ENCODE results near the gene CHAF1B.

The CHAF1B gene

GRCh38 chr21:36422279-36423098 lies 37.3 kb downstream of the CHAF1B start:
- TF ChIP-seq JUND (IDR thresholded peaks at IDR 0.05; ENCODE audit: low read depth): no peak
- in situ Hi-C loops (cut with HindIII; ENCODE audit: low pct_unique_long_range_greater_than_20kb, low sequenced_read_pairs): no loop called here
- DNase-seq (ENCODE audit: low read depth in 1 of 2, low spot score in 1 of 2): peak; percentile 55 to 80

GRCh38 chr21:36423771-36424433 lies 38.7 kb downstream of the CHAF1B start:
- no peak for TF ChIP-seq JUND (IDR thresholded peaks at IDR 0.05; ENCODE audit: low read depth)
- in situ Hi-C loops (cut with HindIII; ENCODE audit: low pct_unique_long_range_greater_than_20kb, low sequenced_read_pairs): no loop called here

GRCh38 chr21:36424592-36424991 lies 39.4 kb downstream of the CHAF1B start:
- DNase-seq (ENCODE audit: low read depth in 1 of 2, low spot score in 1 of 2): no peak
- in situ Hi-C loops (cut with HindIII; ENCODE audit: low pct_unique_long_range_greater_than_20kb, low sequenced_read_pairs): no loop called here
- TF ChIP-seq JUND (IDR thresholded peaks at IDR 0.05; ENCODE audit: low read depth): no peak

More at GRCh38 chr21:36423771-36424433, 38.7 kb downstream of the CHAF1B start:
- DNase-seq (ENCODE audit: low read depth in 1 of 2, low spot score in 1 of 2): no peak

- no peak for DNase-seq (ENCODE audit: low read depth in 1 of 2, low spot score in 1 of 2)
- in situ Hi-C loops (cut with HindIII; ENCODE audit: low pct_unique_long_range_greater_than_20kb, low sequenced_read_pairs): no loop called here
- TF ChIP-seq JUND (IDR thresholded peaks at IDR 0.05; ENCODE audit: low read depth): no peak
These were observed 40.1 kb downstream of the CHAF1B start for GRCh38 chr21:36425286-36425685.

- TF ChIP-seq JUND (IDR thresholded peaks at IDR 0.05; ENCODE audit: low read depth): no peak
- no peak for DNase-seq (ENCODE audit: low read depth in 1 of 2, low spot score in 1 of 2)
- in situ Hi-C loops (cut with HindIII; ENCODE audit: low pct_unique_long_range_greater_than_20kb, low sequenced_read_pairs): no loop called here
These were observed 42.3 kb downstream of the CHAF1B start for GRCh38 chr21:36427502-36427901.

GRCh38 chr21:36428761-36429432 lies 43.7 kb downstream of the CHAF1B start:
- TF ChIP-seq JUND (IDR thresholded peaks at IDR 0.05; ENCODE audit: low read depth): no peak
- DNase-seq (ENCODE audit: low read depth in 1 of 2, low spot score in 1 of 2): no peak
- in situ Hi-C loops (cut with HindIII; ENCODE audit: low pct_unique_long_range_greater_than_20kb, low sequenced_read_pairs): no loop called here

- no peak for DNase-seq (ENCODE audit: low read depth in 1 of 2, low spot score in 1 of 2)
- in situ Hi-C loops (cut with HindIII; ENCODE audit: low pct_unique_long_range_greater_than_20kb, low sequenced_read_pairs): no loop called here
- TF ChIP-seq JUND (IDR thresholded peaks at IDR 0.05; ENCODE audit: low read depth): no peak
These were observed 44.9 kb downstream of the CHAF1B start for GRCh38 chr21:36429947-36430546.

GRCh38 chr21:36430841-36431240 lies 45.6 kb downstream of the CHAF1B start:
- in situ Hi-C loops (cut with HindIII; ENCODE audit: low pct_unique_long_range_greater_than_20kb, low sequenced_read_pairs): no loop called here
- DNase-seq (ENCODE audit: low read depth in 1 of 2, low spot score in 1 of 2): no peak
- TF ChIP-seq JUND (IDR thresholded peaks at IDR 0.05; ENCODE audit: low read depth): no peak

GRCh38 chr21:36431252-36431651 lies 46.1 kb downstream of the CHAF1B start:
- DNase-seq (ENCODE audit: low read depth in 1 of 2, low spot score in 1 of 2): no peak

GRCh38 chr21:36433059-36433709 lies 48.0 kb downstream of the CHAF1B start:
- no peak for TF ChIP-seq JUND (IDR thresholded peaks at IDR 0.05; ENCODE audit: low read depth)
- DNase-seq (ENCODE audit: low read depth in 1 of 2, low spot score in 1 of 2): no peak
- in situ Hi-C loops (cut with HindIII; ENCODE audit: low pct_unique_long_range_greater_than_20kb, low sequenced_read_pairs): no loop called here

More at GRCh38 chr21:36431252-36431651, 46.1 kb downstream of the CHAF1B start:
- TF ChIP-seq JUND (IDR thresholded peaks at IDR 0.05; ENCODE audit: low read depth): no peak
- in situ Hi-C loops (cut with HindIII; ENCODE audit: low pct_unique_long_range_greater_than_20kb, low sequenced_read_pairs): no loop called here

- in situ Hi-C loops (cut with HindIII; ENCODE audit: low pct_unique_long_range_greater_than_20kb, low sequenced_read_pairs): no loop called here
- no peak for DNase-seq (ENCODE audit: low read depth in 1 of 2, low spot score in 1 of 2)
- no peak for TF ChIP-seq JUND (IDR thresholded peaks at IDR 0.05; ENCODE audit: low read depth)
These were observed 49.0 kb downstream of the CHAF1B start for GRCh38 chr21:36434144-36434543.
